ENCODE data around the gene TMEM132C. TPM values are rescaled to one million over a fixed set of nuclear protein-coding genes. Genes with fewer than 3 reads are reported as not detected.

The TMEM132C gene
- total and polyA plus RNA-seq, 12 donors = 0.79 to 2.9 (median 1.7) TPM

- 68 to 76% methylated on average over 7 of the region's 7 CpGs for WGBS, 2 donors
- no peak overlapping the region for H3K27ac ChIP-seq
- H3K4me1 ChIP-seq = no peaks in the 10 kb centered on the region
- no peaks in the 10 kb centered on the region for H3K36me3 ChIP-seq
- ATAC-seq = no peak
- no peaks in the 10 kb centered on the region for H3K9me3 ChIP-seq
- peaks cover 0 to 5% (median 0%) of the 10 kb centered on the region in 7 donors for H3K27me3 ChIP-seq
- no peak for TF ChIP-seq CTCF (IDR thresholded peaks at IDR 0.05)
- H3K4me3 ChIP-seq = no peak overlapping the region
- DNase-seq = no peak
- intact Hi-C loops (cut with DNase I) = no loop called here
Observed at GRCh38 chr12:128687851-128688250, 420.9 kb downstream of the TMEM132C start.

GRCh38 chr12:128690641-128691040 lies 423.7 kb downstream of the TMEM132C start:
- intact Hi-C loops (cut with DNase I) = no loop called here
- Histone ChIP-seq H3K36me3 (no peaks in the 10 kb centered on the region), H3K4me3 (no peak overlapping the region), H3K9me3 (no peaks in the 10 kb centered on the region), H3K27me3 (peaks cover 0 to 5% (median 0%) of the 10 kb centered on the region in 7 donors), H3K4me1 (no peaks in the 10 kb centered on the region), H3K27ac (no peak overlapping the region)
- no peak for TF ChIP-seq CTCF (IDR thresholded peaks at IDR 0.05)
- no peak for DNase-seq
- no peak for ATAC-seq
- WGBS, 2 donors = 70 to 73% methylated on average over 2 of the region's 2 CpGs

- Histone ChIP-seq H3K4me1 (no peaks in the 10 kb centered on the region), H3K4me3 (no peak overlapping the region), H3K36me3 (no peaks in the 10 kb centered on the region), H3K9me3 (peaks cover 0 to 4% (median 0%) of the 10 kb centered on the region in 11 donors), H3K27ac (no peak overlapping the region), H3K27me3 (peaks cover 0 to 10% (median 0%) of the 10 kb centered on the region in 7 donors)
- 71 to 72% methylated on average over 4 of the region's 4 CpGs for WGBS, 2 donors
- no peak for TF ChIP-seq CTCF (IDR thresholded peaks at IDR 0.05)
- ATAC-seq (no peak), DNase-seq (no peak)
- intact Hi-C loops (cut with DNase I) = no loop called here
Observed at GRCh38 chr12:128693115-128693514, 426.1 kb downstream of the TMEM132C start.

GRCh38 chr12:128693771-128694170 lies 426.8 kb downstream of the TMEM132C start:
- H3K4me3 ChIP-seq = no peak overlapping the region
- no peak for TF ChIP-seq CTCF (IDR thresholded peaks at IDR 0.05)
- peaks cover 0 to 10% (median 0%) of the 10 kb centered on the region in 7 donors for H3K27me3 ChIP-seq
- intact Hi-C loops (cut with DNase I) = no loop called here
- H3K4me1 ChIP-seq = no peaks in the 10 kb centered on the region
- H3K27ac ChIP-seq = no peak overlapping the region
- peaks cover 0 to 4% (median 0%) of the 10 kb centered on the region in 11 donors for H3K9me3 ChIP-seq
- DNase-seq (no peak), ATAC-seq (no peak)
- 53 to 58% methylated on average over 8 of the region's 8 CpGs for WGBS, 2 donors
- H3K36me3 ChIP-seq = no peaks in the 10 kb centered on the region

Data from heart right ventricle (tissue), 16 donors.